ENCODE measurements around the gene ABL1. TPM values are rescaled to one million over a fixed set of nuclear protein-coding genes. Genes with fewer than 3 reads are reported as not detected.

Gene ABL1
- polyA plus RNA-seq, 1 donor from 2014 or later = 18.5 TPM

DNA sequence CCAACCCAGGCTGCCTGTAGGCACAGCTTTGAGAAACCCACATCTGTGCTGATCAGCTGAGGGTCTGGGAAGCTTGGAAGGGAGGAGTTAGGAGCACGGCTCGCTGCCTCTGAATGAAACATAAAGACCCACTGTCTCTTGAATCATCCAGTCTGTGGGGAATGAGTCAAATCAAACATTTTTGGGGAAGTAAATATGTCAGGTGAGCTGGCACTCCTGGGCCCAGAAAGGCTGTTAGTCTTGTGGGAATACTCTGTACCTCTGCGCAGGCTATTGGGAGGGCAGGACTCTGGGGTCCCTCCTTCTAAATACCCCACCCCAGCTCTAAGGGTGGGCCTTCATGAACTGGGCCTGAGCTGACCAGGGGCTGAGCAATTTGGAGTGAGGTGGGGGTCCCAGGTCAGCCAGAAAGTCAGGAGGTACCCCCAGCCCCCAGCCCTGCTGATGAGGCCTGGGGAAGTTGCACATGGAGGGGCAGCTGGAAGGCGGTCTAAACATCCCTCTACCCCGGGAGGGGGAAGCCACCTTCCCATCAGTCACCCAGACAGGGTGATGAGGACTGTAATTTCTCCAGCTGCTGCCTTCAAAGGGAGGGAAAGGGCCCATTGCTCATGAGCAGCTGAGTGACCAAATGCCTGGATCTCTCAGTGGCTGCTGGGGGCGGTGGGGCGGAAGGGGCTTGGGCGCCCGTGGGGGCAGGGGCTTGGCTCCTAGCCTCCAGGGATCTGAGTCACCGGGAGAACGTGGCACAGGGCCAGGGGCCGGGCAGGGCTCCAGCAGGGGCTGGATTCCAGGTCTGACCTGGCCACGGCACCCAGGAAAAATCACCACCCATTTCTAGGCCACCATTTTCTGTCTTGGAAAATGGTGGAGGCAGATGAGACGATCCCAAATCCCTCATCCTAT lies 93.2 kb downstream of the ABL1 start:
- Histone ChIP-seq H3K79me2 (replicated peaks; ENCODE audit: insufficient read depth, low read length) (no peaks in the 10 kb centered on the region), H3K36me3 (ENCODE audit: insufficient read depth, low read length) (no peaks in the 10 kb centered on the region), H2AFZ (ENCODE audit: low read depth, low read length) (no peak overlapping the region), H3K4me2 (ENCODE audit: low read length) (no peak overlapping the region), H4K20me1 (ENCODE audit: insufficient read depth) (no peaks in the 10 kb centered on the region), H3K9me2 (ENCODE audit: insufficient read depth, low read length) (no peaks in the 10 kb centered on the region), H3F3A (ENCODE audit: insufficient read depth, low read length, poor library complexity, severe bottlenecking) (no peaks in the 10 kb centered on the region), H3K9ac (ENCODE audit: low read length) (no peak overlapping the region), H3K9me3 (ENCODE audit: low read length) (no peaks in the 10 kb centered on the region), H3K4me3 (ENCODE audit: low read length) (no peak overlapping the region), H3K27me3 (ENCODE audit: insufficient read depth, low read depth, low read length) (no peaks in the 10 kb centered on the region), H3K27ac (ENCODE audit: low read length) (no peak overlapping the region)
- TF ChIP-seq, protein P1, sequence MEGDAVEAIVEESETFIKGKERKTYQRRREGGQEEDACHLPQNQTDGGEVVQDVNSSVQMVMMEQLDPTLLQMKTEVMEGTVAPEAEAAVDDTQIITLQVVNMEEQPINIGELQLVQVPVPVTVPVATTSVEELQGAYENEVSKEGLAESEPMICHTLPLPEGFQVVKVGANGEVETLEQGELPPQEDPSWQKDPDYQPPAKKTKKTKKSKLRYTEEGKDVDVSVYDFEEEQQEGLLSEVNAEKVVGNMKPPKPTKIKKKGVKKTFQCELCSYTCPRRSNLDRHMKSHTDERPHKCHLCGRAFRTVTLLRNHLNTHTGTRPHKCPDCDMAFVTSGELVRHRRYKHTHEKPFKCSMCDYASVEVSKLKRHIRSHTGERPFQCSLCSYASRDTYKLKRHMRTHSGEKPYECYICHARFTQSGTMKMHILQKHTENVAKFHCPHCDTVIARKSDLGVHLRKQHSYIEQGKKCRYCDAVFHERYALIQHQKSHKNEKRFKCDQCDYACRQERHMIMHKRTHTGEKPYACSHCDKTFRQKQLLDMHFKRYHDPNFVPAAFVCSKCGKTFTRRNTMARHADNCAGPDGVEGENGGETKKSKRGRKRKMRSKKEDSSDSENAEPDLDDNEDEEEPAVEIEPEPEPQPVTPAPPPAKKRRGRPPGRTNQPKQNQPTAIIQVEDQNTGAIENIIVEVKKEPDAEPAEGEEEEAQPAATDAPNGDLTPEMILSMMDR (IDR thresholded peaks at IDR 0.05; ENCODE audit: poor library complexity, severe bottlenecking) = no peak
- TF ChIP-seq TAF1 (IDR thresholded peaks at IDR 0.05; ENCODE audit: low read depth) (no peak), EZH2 (IDR thresholded peaks at IDR 0.05; ENCODE audit: borderline replicate concordance, insufficient read depth, low read length, poor library complexity, severe bottlenecking) (no peak), MXI1 (conservative IDR thresholded peaks at IDR 0.05; ENCODE audit: poor library complexity, severe bottlenecking) (no peak)

DNA sequence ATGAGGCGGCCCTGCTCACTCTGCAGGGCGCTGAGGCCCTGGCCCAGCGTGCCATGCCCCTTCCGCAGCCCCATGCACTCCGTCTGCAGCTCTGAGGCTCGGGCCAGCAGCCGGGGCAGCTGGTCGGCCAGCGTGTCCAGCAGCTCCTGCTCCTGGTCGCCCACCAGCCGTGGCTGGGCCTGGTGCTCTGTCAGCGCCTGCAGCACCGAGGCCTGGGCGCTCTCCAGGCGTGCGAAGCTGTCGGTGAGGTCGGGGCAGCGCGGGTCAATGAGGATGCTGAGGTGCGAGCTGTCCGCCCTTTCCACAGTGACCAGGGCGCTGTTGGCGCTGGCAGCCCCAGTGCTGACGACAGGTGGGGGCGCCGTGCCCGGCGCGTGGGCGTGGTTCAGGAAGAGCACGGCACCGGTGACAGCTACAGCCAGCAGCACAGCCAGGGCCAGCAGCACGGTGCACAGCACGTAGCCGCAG lies 94.6 kb downstream of the ABL1 start:
- no peak overlapping the region for H3K9ac ChIP-seq (ENCODE audit: low read length)
- no peak overlapping the region for H3K4me2 ChIP-seq (ENCODE audit: low read length)
- H3K27me3 ChIP-seq (ENCODE audit: insufficient read depth, low read depth, low read length) = no peaks in the 10 kb centered on the region
- no peak for TF ChIP-seq EZH2 (IDR thresholded peaks at IDR 0.05; ENCODE audit: borderline replicate concordance, insufficient read depth, low read length, poor library complexity, severe bottlenecking)
- TF ChIP-seq, protein P1 (IDR thresholded peaks at IDR 0.05; ENCODE audit: poor library complexity, severe bottlenecking) = no peak
- no peak for TF ChIP-seq MXI1 (conservative IDR thresholded peaks at IDR 0.05; ENCODE audit: poor library complexity, severe bottlenecking)
- TF ChIP-seq, protein P2, sequence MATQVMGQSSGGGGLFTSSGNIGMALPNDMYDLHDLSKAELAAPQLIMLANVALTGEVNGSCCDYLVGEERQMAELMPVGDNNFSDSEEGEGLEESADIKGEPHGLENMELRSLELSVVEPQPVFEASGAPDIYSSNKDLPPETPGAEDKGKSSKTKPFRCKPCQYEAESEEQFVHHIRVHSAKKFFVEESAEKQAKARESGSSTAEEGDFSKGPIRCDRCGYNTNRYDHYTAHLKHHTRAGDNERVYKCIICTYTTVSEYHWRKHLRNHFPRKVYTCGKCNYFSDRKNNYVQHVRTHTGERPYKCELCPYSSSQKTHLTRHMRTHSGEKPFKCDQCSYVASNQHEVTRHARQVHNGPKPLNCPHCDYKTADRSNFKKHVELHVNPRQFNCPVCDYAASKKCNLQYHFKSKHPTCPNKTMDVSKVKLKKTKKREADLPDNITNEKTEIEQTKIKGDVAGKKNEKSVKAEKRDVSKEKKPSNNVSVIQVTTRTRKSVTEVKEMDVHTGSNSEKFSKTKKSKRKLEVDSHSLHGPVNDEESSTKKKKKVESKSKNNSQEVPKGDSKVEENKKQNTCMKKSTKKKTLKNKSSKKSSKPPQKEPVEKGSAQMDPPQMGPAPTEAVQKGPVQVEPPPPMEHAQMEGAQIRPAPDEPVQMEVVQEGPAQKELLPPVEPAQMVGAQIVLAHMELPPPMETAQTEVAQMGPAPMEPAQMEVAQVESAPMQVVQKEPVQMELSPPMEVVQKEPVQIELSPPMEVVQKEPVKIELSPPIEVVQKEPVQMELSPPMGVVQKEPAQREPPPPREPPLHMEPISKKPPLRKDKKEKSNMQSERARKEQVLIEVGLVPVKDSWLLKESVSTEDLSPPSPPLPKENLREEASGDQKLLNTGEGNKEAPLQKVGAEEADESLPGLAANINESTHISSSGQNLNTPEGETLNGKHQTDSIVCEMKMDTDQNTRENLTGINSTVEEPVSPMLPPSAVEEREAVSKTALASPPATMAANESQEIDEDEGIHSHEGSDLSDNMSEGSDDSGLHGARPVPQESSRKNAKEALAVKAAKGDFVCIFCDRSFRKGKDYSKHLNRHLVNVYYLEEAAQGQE (IDR thresholded peaks at IDR 0.05; ENCODE audit: borderline replicate concordance) = no peak
- no peak for TF ChIP-seq TAF1 (IDR thresholded peaks at IDR 0.05; ENCODE audit: low read depth)
- TF ChIP-seq SMC3 (conservative IDR thresholded peaks at IDR 0.05; ENCODE audit: poor library complexity) = no peak
- TF ChIP-seq EP300 (conservative IDR thresholded peaks at IDR 0.05; ENCODE audit: poor library complexity, severe bottlenecking) = no peak
- TF ChIP-seq RAD21 (conservative IDR thresholded peaks at IDR 0.05) = no peak
- no peak for TF ChIP-seq POLR2AphosphoS5 (IDR thresholded peaks at IDR 0.05)
- H3K79me2 ChIP-seq (replicated peaks; ENCODE audit: insufficient read depth, low read length) = no peaks in the 10 kb centered on the region
- no peaks in the 10 kb centered on the region for H4K20me1 ChIP-seq (ENCODE audit: insufficient read depth)
- H3K36me3 ChIP-seq (ENCODE audit: insufficient read depth, low read length) = no peaks in the 10 kb centered on the region
- no peaks in the 10 kb centered on the region for H3K9me3 ChIP-seq (ENCODE audit: low read length)
- H3K27ac ChIP-seq (ENCODE audit: low read length) = no peak overlapping the region
- no peaks in the 10 kb centered on the region for H3F3A ChIP-seq (ENCODE audit: insufficient read depth, low read length, poor library complexity, severe bottlenecking)
- no peak overlapping the region for H2AFZ ChIP-seq (ENCODE audit: low read depth, low read length)
- H3K4me3 ChIP-seq (ENCODE audit: low read length) = no peak overlapping the region
- H3K9me2 ChIP-seq (ENCODE audit: insufficient read depth, low read length) = no peaks in the 10 kb centered on the region

Data from neural cell (in vitro differentiated cells).